Esophagus squamous epithelium (tissue), 5 donors: ENCODE results near the gene CEP192. TPM values are rescaled to one million over a fixed set of nuclear protein-coding genes. Genes with fewer than 3 reads are reported as not detected.

Experiments used
- DNase-seq: peaks from one replicate; lab custom pipeline; 2025; lab: John Stamatoyannopoulos, UW
- H3K27ac ChIP-seq, 4 donors: fragments of 200-600 bp; sonication (generic); one replicate each; pipeline ENCODE4 v1.5.1; 2016 to 2019; ENCODE audit warnings: mild to moderate bottlenecking in 1 of 4
- H3K27me3 ChIP-seq, 4 donors: fragments of 200-600 bp; sonication (generic); 1 replicate in 3 of 4; 2 replicates in 1 of 4; pipeline versions ENCODE4 v1.5.1 to v1.6.0; 2017 to 2021; ENCODE audit warnings: antibody characterized with exemption in 1 of 4
- H3K36me3 ChIP-seq, 3 donors: fragments of 200-600 bp; sonication (generic); one replicate each; pipeline ENCODE4 v1.5.1; 2016 to 2019
- H3K4me1 ChIP-seq, 3 donors: fragments of 200-600 bp; sonication (generic); one replicate each; pipeline ENCODE4 v1.5.1; 2017 to 2019
- H3K4me3 ChIP-seq, 4 donors: fragments of 200-600 bp; sonication (generic); 1 replicate in 3 of 4; 2 replicates in 1 of 4; pipeline ENCODE4 v1.5.1; 2016 to 2019; ENCODE audit warnings: mild to moderate bottlenecking in 2 of 4, moderate library complexity in 1 of 4
- H3K9me3 ChIP-seq, 3 donors: fragments of 200-600 bp; sonication (generic); one replicate each; pipeline ENCODE4 v1.5.1; 2016 to 2019
- POLR2A ChIP-seq, 4 donors: fragments of 450-650 bp; IDR thresholded peaks; one replicate each; pipeline ENCODE4 v1.6.1; 2017; ENCODE audit warnings: antibody characterized with exemption in 4 of 4, mild to moderate bottlenecking in 4 of 4, moderate library complexity in 3 of 4
- WGBS, 2 donors: methylation state at CpG; one replicate each; pipeline ENCODE4 v1.1.5; 2018; 5-methylcytosine and 5-hydroxymethylcytosine counted together
- intact Hi-C: fragments of 100-400 bp; cut with DNase I; formaldehyde crosslinking; loops from one replicate; pipeline ENCODE4 v1.15.0; 2022
- total RNA-seq, 4 donors: library from RNA; depleted of rRNA; stranded (reverse); fragments of >200 nt; gene quantifications; one replicate each; pipeline ENCODE4 v1.1.0, GENCODE V29; 2016
- TF ChIP-seq, protein P1 (sequence below), 6 experiments: fragments of 450-650 bp in 4 of 6; fragments of 200-600 bp in 2 of 6; sonication (generic) in 2 of 6; IDR thresholded peaks; one replicate each; pipeline ENCODE4 v1.5.1; 2016 to 2019; ENCODE audit warnings: antibody characterized with exemption in 6 of 6, mild to moderate bottlenecking in 4 of 6, moderate library complexity in 4 of 6
- donor health status: DM: yes; HTN: yes; CAD: no.

The CEP192 gene
- total RNA-seq, 4 donors from 2014 or later, result 7.3 to 21.6 (median 13.6) TPM

DNA sequence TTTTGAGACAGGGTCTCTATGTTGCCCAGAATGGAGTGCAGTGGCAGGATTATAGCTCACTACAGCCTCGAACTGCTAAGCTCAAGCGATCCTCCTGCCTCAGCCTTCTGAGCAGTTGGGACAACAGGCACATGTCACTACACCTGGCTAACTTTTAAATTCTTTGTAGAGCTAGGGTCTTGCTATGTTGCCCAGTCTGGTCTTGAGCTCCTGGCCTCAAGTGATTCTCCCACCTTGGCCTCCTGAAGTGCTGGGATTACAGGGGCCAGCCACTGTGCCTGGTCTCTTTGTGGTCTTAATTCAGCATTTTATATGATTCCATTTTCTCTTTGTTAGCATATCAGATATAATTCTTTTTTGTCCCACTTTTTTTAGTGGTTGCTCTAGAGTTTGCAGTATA lies 34.1 kb downstream of the CEP192 start:
- TF ChIP-seq, protein P1, sequence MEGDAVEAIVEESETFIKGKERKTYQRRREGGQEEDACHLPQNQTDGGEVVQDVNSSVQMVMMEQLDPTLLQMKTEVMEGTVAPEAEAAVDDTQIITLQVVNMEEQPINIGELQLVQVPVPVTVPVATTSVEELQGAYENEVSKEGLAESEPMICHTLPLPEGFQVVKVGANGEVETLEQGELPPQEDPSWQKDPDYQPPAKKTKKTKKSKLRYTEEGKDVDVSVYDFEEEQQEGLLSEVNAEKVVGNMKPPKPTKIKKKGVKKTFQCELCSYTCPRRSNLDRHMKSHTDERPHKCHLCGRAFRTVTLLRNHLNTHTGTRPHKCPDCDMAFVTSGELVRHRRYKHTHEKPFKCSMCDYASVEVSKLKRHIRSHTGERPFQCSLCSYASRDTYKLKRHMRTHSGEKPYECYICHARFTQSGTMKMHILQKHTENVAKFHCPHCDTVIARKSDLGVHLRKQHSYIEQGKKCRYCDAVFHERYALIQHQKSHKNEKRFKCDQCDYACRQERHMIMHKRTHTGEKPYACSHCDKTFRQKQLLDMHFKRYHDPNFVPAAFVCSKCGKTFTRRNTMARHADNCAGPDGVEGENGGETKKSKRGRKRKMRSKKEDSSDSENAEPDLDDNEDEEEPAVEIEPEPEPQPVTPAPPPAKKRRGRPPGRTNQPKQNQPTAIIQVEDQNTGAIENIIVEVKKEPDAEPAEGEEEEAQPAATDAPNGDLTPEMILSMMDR (IDR thresholded peaks at IDR 0.05), result no peak
- TF ChIP-seq POLR2A (IDR thresholded peaks at IDR 0.05), result no peak
- no peak overlapping the region for H3K27ac ChIP-seq
- intact Hi-C loops, result no loop called here
- no peak overlapping the region for H3K4me3 ChIP-seq
- WGBS, 2 donors, result 83 to 100% methylated on average over 1 to 2 of the region's 2 CpGs
- no peaks in the 10 kb centered on the region for H3K27me3 ChIP-seq
- H3K36me3 ChIP-seq, result peaks cover 0 to 80% (median 0%) of the 10 kb centered on the region in 3 donors
- H3K9me3 ChIP-seq, result peaks cover 0 to 4% (median 0%) of the 10 kb centered on the region in 3 donors
- no peak for DNase-seq
- no peaks in the 10 kb centered on the region for H3K4me1 ChIP-seq

DNA sequence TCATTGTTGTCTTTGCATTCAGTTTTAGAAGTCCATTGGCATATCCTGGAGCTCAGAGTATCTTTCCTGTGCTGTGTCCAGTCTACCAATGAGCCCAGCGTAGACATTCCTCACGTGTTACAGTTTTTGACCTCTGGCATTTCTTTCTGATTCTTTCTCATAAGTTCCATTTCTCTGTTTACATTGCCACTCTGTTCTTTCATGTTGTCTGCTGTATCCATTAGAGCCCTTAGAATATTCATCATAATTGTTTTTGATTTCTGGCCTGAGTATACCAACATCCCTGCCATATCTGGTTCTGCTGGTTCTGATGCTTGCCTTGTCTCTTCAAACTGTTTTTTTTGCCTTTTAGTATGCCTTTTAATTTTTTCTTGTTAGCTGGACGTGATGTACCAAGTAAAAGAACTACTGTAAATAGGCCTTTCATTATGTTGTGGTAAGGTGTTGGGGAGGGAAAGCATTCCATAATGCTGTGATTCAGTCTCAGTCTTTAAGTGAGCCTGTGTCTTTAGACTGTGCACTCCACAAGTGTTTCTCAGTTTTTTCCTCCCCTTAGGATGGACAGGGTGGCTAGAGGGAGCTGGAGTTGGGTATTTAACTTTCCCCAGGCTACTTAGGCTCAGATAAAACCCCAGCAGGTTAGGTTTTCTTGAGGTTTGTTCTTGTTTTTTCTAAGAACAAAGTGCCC lies 35.6 kb downstream of the CEP192 start:
- DNase-seq, result no peak
- Histone ChIP-seq H3K36me3 (peaks cover 0 to 89% (median 7%) of the 10 kb centered on the region in 3 donors), H3K4me3 (no peak overlapping the region), H3K9me3 (peaks cover 0 to 4% (median 0%) of the 10 kb centered on the region in 3 donors), H3K27me3 (no peaks in the 10 kb centered on the region), H3K4me1 (no peaks in the 10 kb centered on the region), H3K27ac (no peak overlapping the region)
- 74 to 82% methylated on average over 3 of the region's 3 CpGs for WGBS, 2 donors
- no peak for TF ChIP-seq POLR2A (IDR thresholded peaks at IDR 0.05)
- TF ChIP-seq, protein P1 (IDR thresholded peaks at IDR 0.05), result no peak
- intact Hi-C loops, result no loop called here

DNA sequence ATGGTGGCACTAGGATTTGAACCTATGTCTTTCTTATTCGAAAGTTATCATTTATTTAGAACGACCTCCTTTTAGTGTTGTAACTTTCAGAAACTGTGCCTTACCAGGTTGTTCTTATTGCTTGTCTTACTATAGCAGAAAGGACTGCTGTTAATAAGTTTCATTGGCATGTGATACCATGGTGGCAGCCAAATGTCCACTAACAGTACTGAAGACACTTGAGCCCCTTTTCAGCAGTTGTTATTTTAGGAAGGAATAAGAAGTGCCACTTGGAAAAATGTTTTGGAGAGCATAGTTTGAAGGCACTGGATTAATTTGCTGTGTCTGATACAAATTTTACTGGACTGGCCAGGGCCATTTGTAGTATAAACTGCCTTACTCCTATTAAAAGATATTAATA lies 37.7 kb downstream of the CEP192 start:
- H3K4me1 ChIP-seq, result no peaks in the 10 kb centered on the region
- intact Hi-C loops, result no loop called here
- H3K27ac ChIP-seq, result no peak overlapping the region
- peaks cover 0 to 96% (median 9%) of the 10 kb centered on the region in 3 donors for H3K36me3 ChIP-seq
- TF ChIP-seq, protein P1 (IDR thresholded peaks at IDR 0.05), result no peak
- no peak for TF ChIP-seq POLR2A (IDR thresholded peaks at IDR 0.05)
- H3K9me3 ChIP-seq, result no peaks in the 10 kb centered on the region
- no peak overlapping the region for H3K4me3 ChIP-seq
- H3K27me3 ChIP-seq, result no peaks in the 10 kb centered on the region
- DNase-seq, result no peak
- 97 to 100% methylated on average over 2 of the region's 2 CpGs for WGBS, 2 donors

DNA sequence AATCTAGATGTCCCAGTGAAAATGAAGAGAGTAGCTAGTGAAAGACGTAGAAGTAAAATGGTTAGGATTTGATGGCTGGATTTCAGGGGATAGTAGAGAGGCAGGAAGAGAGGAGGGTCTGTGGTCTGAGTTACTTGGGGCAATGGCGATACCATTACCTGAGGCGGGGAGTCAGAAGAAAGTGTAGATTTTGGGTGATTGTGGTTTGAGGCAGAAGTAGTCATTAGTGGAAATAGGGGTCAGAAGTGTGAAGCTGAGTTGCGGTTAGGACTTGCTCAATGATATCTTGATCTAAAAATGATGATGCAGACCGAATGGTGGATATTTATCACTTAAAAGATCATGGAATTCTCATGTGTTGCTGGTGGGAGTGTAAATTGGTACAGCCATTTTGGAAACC lies 41.0 kb downstream of the CEP192 start:
- Histone ChIP-seq H3K9me3 (no peaks in the 10 kb centered on the region), H3K36me3 (peaks cover 0 to 87% (median 9%) of the 10 kb centered on the region in 3 donors), H3K27ac (no peak overlapping the region), H3K4me3 (no peak overlapping the region), H3K27me3 (no peaks in the 10 kb centered on the region), H3K4me1 (peaks cover 0 to 5% (median 0%) of the 10 kb centered on the region in 3 donors)
- TF ChIP-seq, protein P1 (IDR thresholded peaks at IDR 0.05), result no peak
- 91 to 96% methylated on average over 5 of the region's 5 CpGs for WGBS, 2 donors
- intact Hi-C loops, result no loop called here
- DNase-seq, result no peak

DNA sequence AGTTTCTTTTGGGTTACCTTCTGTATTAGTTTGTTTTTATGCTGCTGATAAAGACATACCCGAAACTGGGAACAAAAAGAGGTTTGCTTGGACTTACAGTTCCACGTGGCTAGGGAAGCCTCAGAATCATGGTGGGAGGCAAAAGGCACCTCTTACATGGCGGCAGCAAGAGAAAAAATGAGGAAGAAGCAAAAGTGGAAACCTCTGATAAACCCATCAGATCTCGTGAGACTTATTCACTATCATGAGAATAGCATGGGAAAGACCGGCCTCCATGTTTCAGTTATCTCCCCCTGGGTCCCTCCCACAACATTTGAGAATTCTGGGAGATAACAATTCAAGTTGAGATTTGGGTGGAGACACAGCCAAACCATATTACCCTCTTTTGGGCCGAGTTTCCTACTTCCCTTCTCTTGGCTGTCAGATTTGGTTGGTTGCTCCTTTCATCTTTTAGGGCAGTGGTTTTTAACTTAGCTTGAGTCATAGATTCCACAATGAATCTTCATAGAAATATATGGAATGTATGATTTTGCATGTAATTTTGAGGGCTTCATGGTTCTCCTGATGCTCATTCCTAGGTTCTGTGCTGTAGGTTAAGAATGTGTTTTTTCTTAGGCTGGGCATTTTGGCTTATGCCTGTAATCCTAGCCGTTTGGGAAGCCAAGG lies 44.2 kb downstream of the CEP192 start:
- no peak for DNase-seq
- no peaks in the 10 kb centered on the region for H3K27me3 ChIP-seq
- TF ChIP-seq POLR2A (IDR thresholded peaks at IDR 0.05), result no peak
- TF ChIP-seq, protein P1 (IDR thresholded peaks at IDR 0.05), result no peak
- intact Hi-C loops, result no loop called here
- peaks cover 0 to 77% (median 9%) of the 10 kb centered on the region in 3 donors for H3K36me3 ChIP-seq
- H3K27ac ChIP-seq, result no peak overlapping the region
- peaks cover 0 to 5% (median 0%) of the 10 kb centered on the region in 3 donors for H3K4me1 ChIP-seq
- no peaks in the 10 kb centered on the region for H3K9me3 ChIP-seq
- WGBS, 2 donors, result 89 to 91% methylated on average over 6 to 7 of the region's 7 CpGs
- H3K4me3 ChIP-seq, result no peak overlapping the region
